ENCODE data around the gene WDR48. TPM values are rescaled to one million over a fixed set of nuclear protein-coding genes. Genes with fewer than 3 reads are reported as not detected.
A peak's percentile ranks its signal among the peaks of the same experiment; 100 is the strongest.

The WDR48 gene
- total and polyA plus RNA-seq, 9 donors, result 27.7 to 39.4 (median 33.3) TPM

DNA sequence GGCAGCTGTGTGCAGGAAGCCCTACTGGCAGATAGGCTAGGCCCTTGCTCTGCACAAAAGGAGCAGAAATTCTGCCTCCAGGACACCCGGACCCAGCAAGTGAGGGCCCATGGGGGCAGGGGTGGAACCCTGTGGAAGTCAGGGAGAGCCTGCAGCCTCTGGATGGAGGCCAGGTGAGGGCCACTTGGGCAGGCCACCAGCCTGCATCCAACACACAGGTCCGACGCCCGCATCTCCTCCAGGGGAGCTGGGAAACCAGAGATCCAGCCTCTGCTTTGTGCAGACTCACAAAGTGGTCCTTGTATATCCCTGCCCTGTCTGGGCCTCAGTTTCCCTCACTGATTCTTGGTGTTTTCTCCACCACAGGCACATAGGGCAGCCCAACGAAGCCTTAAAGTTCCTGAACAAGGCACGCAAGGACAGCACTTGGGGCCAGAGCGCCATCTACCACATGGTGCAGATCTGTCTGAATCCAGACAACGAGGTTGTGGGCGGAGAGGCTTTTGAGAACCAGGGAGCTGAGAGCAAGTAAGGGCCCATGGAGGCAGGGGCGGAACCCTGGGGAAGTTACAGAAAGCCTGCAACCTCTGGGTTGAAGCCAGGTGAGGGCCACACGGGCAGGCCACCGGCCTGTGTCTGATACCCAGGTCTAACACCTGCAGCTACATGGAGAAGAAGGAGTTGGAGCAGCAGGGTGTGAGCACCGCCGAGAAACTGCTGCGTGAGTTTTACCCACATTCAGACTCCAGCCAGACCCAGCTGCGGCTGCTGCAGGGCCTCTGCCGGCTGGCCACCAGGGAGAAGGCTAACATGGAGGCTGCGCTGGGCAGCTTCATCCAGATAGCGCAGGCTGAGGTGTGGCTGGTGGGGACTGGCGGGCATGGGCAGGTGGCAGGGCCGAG lies 85.0 kb downstream of the WDR48 start:
- no peaks in the 10 kb centered on the region for H3K9me3 ChIP-seq (replicated peaks; ENCODE audit: control insufficient read depth, low read depth, low read length)
- H3K27ac ChIP-seq (ENCODE audit: low read length), result no peak overlapping the region
- H3K4me1 ChIP-seq (ENCODE audit: control insufficient read depth, insufficient read depth, low read length), result peaks cover 21% of the 10 kb centered on the region
- H3K36me3 ChIP-seq (ENCODE audit: control insufficient read depth, insufficient read depth, low read length), result peaks cover 15% of the 10 kb centered on the region
- WGBS (ENCODE audit: insufficient coverage), result 81% methylated on average over 13 of the region's 21 CpGs
- H3K4me3 ChIP-seq (ENCODE audit: low read length), result no peak overlapping the region
- H3K27me3 ChIP-seq (ENCODE audit: control insufficient read depth, insufficient read depth, low read length), result no peaks in the 10 kb centered on the region
- no peak for DNase-seq

DNA sequence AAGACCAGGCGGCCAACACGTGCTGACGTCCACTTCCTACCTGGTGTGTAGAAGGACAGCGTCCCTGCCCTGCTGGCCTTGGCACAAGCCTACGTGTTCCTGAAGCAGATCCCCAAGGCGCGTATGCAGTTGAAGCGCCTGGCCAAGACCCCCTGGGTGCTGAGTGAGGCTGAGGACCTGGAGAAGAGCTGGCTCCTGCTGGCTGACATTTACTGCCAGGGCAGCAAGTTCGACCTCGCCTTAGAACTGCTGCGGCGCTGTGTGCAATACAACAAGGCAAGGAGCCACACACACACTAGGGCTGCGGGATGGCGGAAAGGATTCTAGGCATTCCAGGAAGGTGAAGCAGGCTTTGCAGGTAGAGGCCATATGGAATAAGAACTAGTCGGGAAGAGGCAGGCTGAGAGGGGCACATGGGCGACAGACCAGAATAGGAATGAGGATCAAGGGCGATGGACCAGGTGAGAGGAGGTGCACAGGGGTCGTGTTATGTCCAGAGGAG lies 85.7 kb downstream of the WDR48 start:
- peaks cover 28% of the 10 kb centered on the region for H3K4me1 ChIP-seq (ENCODE audit: control insufficient read depth, insufficient read depth, low read length)
- H3K27me3 ChIP-seq (ENCODE audit: control insufficient read depth, insufficient read depth, low read length), result no peaks in the 10 kb centered on the region
- peaks cover 21% of the 10 kb centered on the region for H3K36me3 ChIP-seq (ENCODE audit: control insufficient read depth, insufficient read depth, low read length)
- WGBS (ENCODE audit: insufficient coverage), result 90% methylated on average over 18 of the region's 18 CpGs
- H3K4me3 ChIP-seq (ENCODE audit: low read length), result no peak overlapping the region
- no peak overlapping the region for H3K27ac ChIP-seq (ENCODE audit: low read length)
- H3K9me3 ChIP-seq (replicated peaks; ENCODE audit: control insufficient read depth, low read depth, low read length), result no peaks in the 10 kb centered on the region
- no peak for DNase-seq

DNA sequence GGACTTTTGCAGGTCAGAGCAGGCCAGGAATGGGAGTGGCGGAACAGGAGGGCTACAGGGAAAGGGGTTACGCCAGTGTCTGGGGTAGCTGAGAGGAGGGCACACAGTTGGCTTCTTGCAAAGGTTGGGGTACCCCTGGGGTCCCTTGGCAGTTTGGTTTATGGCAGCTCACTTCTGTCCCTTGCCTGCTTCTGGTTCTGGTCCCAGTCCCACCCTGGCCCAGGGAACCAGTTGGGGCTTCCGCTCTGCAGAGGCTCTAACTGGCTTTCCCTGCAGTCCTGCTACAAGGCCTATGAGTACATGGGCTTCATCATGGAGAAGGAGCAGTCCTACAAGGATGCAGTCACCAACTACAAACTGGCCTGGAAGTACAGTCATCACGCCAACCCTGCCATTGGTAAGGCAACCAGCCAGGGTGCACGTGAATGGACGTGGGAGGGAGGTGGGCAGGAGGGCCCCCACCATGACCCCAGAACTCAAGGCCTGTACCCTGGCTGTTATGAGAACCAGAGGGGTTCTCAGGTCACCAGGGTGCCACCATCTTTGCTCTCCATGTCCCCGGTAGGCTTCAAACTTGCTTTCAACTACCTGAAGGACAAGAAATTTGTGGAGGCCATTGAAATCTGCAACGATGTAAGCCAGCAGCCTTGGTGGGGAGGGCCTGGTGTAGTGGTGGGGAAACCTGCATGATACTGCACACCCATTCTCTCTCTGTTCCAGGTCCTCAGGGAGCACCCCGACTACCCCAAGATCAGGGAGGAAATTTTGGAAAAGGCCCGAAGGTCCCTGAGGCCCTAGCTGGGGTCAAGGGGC lies 86.4 kb downstream of the WDR48 start:
- WGBS (ENCODE audit: insufficient coverage), result 85% methylated on average over 5 of the region's 10 CpGs
- DNase-seq, result no peak
- Histone ChIP-seq H3K9me3 (replicated peaks; ENCODE audit: control insufficient read depth, low read depth, low read length) (no peaks in the 10 kb centered on the region), H3K4me3 (ENCODE audit: low read length) (no peak overlapping the region), H3K27me3 (ENCODE audit: control insufficient read depth, insufficient read depth, low read length) (no peaks in the 10 kb centered on the region), H3K36me3 (ENCODE audit: control insufficient read depth, insufficient read depth, low read length) (peaks cover 29% of the 10 kb centered on the region), H3K27ac (ENCODE audit: low read length) (no peak overlapping the region), H3K4me1 (ENCODE audit: control insufficient read depth, insufficient read depth, low read length) (peaks cover 32% of the 10 kb centered on the region)

DNA sequence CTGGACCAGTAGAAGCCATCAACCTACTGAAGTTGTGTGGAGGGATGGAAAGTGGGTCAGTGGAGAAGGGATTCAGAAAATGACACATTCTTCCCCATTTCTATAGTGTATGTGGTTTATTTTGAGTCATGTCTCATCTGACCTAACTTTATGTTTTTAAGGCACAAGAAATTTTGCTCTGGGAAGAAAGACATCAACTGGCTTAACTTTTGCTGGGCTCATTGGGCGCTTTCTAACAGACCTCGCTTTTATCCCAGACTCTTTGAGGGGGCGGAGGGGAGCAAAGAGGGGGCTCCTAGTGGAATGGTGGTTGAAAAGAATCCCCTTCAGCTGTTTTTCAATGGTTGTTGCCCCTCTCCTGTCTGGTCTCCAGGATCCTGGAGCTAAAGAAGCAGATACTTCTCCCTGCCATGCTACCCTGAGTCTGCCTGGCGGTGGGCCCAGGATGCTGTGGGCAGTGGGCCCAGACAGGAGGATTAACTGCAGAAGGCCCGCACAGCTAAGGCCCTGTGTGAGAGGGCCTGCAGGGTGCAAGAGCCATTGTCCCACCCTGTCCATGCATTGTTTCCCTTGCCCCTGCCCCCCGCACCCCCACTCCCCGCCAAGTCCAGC lies 87.1 kb downstream of the WDR48 start:
- peak; percentile 82 for DNase-seq
- Histone ChIP-seq H3K27ac (ENCODE audit: low read length) (peak overlapping the region; percentile 3), H3K27me3 (ENCODE audit: control insufficient read depth, insufficient read depth, low read length) (no peaks in the 10 kb centered on the region), H3K4me3 (ENCODE audit: low read length) (no peak overlapping the region), H3K36me3 (ENCODE audit: control insufficient read depth, insufficient read depth, low read length) (peaks cover 36% of the 10 kb centered on the region), H3K4me1 (ENCODE audit: control insufficient read depth, insufficient read depth, low read length) (peaks cover 38% of the 10 kb centered on the region), H3K9me3 (replicated peaks; ENCODE audit: control insufficient read depth, low read depth, low read length) (no peaks in the 10 kb centered on the region)
- 78% methylated on average over 3 of the region's 7 CpGs for WGBS (ENCODE audit: insufficient coverage)

DNA sequence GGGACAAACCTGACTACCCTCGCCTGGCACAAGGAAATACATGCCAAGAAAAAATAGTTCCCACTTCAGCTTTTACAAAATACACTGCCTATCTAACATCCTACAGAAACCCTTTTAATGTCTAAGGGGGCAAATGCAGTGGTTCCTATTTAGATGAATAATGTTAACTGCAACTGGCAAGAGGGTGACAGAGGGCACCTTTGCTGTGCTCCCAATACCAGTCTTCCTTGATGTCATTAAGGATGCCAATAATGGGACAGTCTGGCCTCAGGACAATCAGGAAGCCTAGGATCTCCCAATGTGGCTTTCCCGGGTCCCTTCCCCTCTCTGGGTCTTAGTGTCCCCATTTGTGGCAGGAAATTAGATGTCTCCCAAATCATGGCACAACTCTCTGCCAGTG lies 87.6 kb downstream of the WDR48 start:
- Histone ChIP-seq H3K9me3 (replicated peaks; ENCODE audit: control insufficient read depth, low read depth, low read length) (no peaks in the 10 kb centered on the region), H3K27me3 (ENCODE audit: control insufficient read depth, insufficient read depth, low read length) (no peaks in the 10 kb centered on the region), H3K36me3 (ENCODE audit: control insufficient read depth, insufficient read depth, low read length) (peaks cover 41% of the 10 kb centered on the region), H3K4me3 (ENCODE audit: low read length) (no peak overlapping the region), H3K27ac (ENCODE audit: low read length) (peak overlapping the region; percentile 25), H3K4me1 (ENCODE audit: control insufficient read depth, insufficient read depth, low read length) (peaks cover 43% of the 10 kb centered on the region)
- DNase-seq, result no peak
- WGBS (ENCODE audit: insufficient coverage), result 43% methylated on average over 1 of the region's 2 CpGs

DNA sequence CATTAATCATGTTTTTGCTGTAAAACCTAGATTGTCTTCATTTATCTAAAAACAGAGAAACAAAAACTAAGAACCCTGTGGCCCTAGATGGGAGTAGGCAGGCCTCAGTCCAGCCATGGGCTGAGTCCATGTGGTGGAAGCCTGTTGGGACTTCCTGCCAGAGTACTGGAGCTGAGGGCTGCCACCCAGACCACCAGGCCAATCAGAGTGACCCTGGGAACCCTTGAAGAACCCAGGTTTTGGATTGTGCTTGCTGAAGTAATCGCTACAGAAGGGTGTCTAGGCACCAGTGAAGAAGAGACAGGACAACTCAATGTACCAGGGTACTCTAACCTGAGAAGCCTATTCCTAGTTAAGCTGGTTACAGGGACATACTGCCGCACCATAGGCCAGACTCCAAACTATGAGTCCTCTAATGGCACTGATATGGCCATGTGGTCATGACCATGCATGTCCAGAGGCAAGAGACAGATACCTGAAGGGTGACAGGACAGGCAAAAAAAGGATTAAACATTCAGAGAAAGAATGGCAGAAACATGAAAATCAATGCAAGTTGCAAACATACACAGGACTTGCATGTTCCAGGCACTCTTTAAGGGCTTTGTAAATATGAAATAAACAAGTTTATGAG lies 88.6 kb downstream of the WDR48 start:
- DNase-seq, result no peak
- Histone ChIP-seq H3K9me3 (replicated peaks; ENCODE audit: control insufficient read depth, low read depth, low read length) (no peaks in the 10 kb centered on the region), H3K4me3 (ENCODE audit: low read length) (no peak overlapping the region), H3K27ac (ENCODE audit: low read length) (no peak overlapping the region), H3K27me3 (ENCODE audit: control insufficient read depth, insufficient read depth, low read length) (no peaks in the 10 kb centered on the region), H3K4me1 (ENCODE audit: control insufficient read depth, insufficient read depth, low read length) (peaks cover 43% of the 10 kb centered on the region), H3K36me3 (ENCODE audit: control insufficient read depth, insufficient read depth, low read length) (peaks cover 50% of the 10 kb centered on the region)
- WGBS (ENCODE audit: insufficient coverage), result 100% methylated on average over 1 of the region's 2 CpGs

DNA sequence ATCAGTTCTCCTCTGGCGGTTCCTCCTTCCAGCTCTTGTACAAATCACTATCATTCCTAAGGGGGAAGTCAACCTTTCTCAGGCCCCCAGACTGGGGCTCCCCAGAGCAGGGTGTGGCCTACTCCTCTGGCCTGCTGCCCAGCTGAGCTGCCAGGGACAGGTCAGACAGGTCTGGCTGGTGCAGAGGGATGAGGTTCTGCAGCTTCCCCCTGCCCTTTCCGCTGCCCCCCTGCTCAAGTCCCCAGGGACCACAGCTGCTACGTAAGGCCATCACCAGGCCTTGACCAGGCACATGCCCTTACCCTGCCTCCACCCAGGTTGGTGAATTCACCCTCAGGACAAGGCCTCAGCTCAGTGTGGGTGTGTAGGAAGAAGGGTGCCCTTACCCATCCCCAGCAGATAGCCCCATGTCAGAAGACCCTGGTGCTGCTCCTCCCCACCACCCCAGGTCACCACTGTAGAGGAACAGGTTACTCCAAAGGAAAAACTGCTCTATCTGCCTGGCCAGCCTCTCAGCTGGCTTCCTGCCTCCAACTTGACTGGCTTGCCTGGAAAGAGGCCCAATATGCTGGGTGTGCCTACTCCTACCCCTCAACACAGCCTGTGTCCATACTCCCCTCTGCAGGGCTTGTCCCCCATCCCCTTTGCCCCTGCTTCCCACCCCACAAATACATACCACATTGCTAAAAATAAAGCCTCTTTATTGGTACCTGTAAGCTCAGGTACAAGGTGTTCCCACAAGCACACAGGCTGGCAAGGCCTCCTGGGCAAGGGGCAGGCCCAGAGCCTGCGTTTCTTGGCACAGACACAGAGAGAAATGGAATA lies 89.6 kb downstream of the WDR48 start:
- H3K27ac ChIP-seq (ENCODE audit: low read length), result no peak overlapping the region
- H3K27me3 ChIP-seq (ENCODE audit: control insufficient read depth, insufficient read depth, low read length), result no peaks in the 10 kb centered on the region
- H3K36me3 ChIP-seq (ENCODE audit: control insufficient read depth, insufficient read depth, low read length), result peaks cover 56% of the 10 kb centered on the region
- DNase-seq, result no peak
- H3K4me3 ChIP-seq (ENCODE audit: low read length), result no peak overlapping the region
- H3K9me3 ChIP-seq (replicated peaks; ENCODE audit: control insufficient read depth, low read depth, low read length), result no peaks in the 10 kb centered on the region
- H3K4me1 ChIP-seq (ENCODE audit: control insufficient read depth, insufficient read depth, low read length), result peaks cover 50% of the 10 kb centered on the region
- no CpG with 5 or more reads among the region's 4 CpGs for WGBS (ENCODE audit: insufficient coverage)

DNA sequence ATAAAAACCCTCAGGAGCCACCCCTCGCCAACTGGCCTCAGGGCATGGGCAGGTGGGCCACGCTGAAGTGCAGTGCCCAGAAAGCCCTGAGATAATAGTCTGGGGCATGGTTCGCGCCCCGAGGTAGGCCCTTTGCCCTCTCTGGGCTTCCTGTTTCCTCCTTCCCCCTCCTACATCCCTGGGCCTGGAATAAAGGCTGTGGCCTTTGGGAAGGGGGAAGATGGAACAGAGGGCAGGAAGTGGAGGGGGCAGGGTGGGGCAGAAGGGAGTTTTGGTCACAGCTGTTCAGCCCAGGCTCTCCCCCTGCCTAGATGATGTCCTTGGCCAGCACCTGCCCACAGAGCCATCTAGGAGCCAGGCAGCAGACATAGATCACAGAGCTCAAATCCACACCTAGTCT lies 90.3 kb downstream of the WDR48 start:
- H3K27me3 ChIP-seq (ENCODE audit: control insufficient read depth, insufficient read depth, low read length), result no peaks in the 10 kb centered on the region
- H3K36me3 ChIP-seq (ENCODE audit: control insufficient read depth, insufficient read depth, low read length), result peaks cover 56% of the 10 kb centered on the region
- DNase-seq, result no peak
- H3K27ac ChIP-seq (ENCODE audit: low read length), result peak overlapping the region; percentile 13
- H3K9me3 ChIP-seq (replicated peaks; ENCODE audit: control insufficient read depth, low read depth, low read length), result no peaks in the 10 kb centered on the region
- peaks cover 57% of the 10 kb centered on the region for H3K4me1 ChIP-seq (ENCODE audit: control insufficient read depth, insufficient read depth, low read length)
- no CpG with 5 or more reads among the region's 5 CpGs for WGBS (ENCODE audit: insufficient coverage)
- no peak overlapping the region for H3K4me3 ChIP-seq (ENCODE audit: low read length)
